IPS DF 4.7 (cell line): ENCODE results near the gene FARSA.
"Not testable (repeated sequence)": the region's sequence is repeated elsewhere in the genome, so short reads cannot be mapped to it uniquely, and the experiment has no call there.

Experiments
- DNase-seq: peaks from one replicate; pipeline ENCODE4 v3.0.0-alpha.2; 2013; ENCODE audit warnings: low spot score; ENCODE audit errors: extremely low read depth

The FARSA gene

GRCh38 chr19:12933287-12934072 lies at the start of gene FARSA:
TSS of gene FARSA (minus strand) at chr19:12933711. CDS start at chr19:12933696, 15 bp downstream.
- no peak for DNase-seq

GRCh38 chr19:12983091-12983490 lies 49.6 kb upstream of the FARSA start:
- no peak for DNase-seq

DNA sequence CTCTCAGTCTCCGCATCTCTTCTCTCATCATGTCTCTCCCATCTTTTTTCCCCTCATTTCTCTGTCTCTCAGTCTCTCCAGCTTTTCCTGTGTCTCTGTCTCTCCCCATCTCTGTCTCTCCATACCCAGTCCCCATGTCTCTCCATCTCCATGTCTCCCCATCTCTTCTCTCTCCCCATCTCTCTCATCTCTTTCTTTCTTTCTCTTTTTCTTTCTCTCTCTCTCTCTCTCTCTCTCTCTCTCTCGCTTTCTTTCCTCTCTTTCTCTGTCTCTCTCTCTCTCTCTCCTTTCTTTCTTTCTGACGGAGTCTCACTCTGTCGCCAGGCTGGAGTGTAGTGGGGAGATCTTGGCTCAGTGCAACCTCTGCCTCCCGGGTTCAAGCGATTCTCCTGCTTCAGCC lies 49.1 kb upstream of the FARSA start:
- no peak for DNase-seq

DNA sequence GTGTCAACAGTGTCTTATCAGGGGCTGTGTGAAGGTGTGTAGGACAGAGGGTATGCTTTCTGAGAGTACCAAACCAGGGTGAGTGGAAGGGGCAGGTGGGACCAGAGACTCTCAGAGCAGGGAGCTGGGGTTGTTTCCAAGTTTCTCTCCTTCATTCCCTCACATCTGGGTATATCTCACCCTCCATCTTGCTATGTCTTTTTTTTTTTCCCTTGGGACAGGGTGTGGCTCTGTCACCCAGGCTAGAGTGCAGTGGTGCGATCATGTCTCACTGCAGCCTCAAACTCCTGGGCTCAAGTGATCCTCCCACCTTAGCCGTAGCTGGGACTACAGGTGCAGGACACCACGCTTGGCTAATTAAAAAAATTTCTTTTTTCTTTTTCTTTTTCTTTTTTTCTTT lies 46.5 kb upstream of the FARSA start:
- no peak for DNase-seq

- DNase-seq: not testable (repeated sequence)
Observed at GRCh38 chr19:12976109-12976508, 42.6 kb upstream of the FARSA start.

DNA sequence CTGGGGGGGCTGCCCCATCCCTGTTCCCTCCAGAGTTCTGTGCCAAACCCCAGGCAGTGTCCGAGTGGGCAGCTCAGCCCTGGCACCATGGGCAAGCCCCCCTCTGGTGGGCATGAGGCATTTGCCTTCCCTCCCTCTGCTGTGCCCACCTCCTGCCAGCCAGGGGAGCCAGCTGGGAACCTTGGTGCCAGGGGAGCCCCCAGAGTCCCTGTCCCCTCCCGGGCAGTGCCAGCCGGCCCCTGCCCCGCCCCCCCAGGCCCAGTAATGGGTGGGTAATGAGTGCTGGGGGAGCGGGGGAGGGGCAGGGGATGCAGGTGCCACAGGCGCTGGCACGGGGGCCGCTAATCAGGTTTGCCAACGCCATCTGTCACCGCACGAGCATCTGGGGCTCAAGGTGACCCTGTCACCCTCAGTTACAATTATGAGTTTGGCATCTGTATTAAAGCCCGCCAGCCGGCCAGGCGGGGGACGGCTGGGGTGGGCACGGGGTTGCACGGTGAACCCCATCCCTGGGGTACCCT lies 41.8 kb upstream of the FARSA start:
- no peak for DNase-seq

DNA sequence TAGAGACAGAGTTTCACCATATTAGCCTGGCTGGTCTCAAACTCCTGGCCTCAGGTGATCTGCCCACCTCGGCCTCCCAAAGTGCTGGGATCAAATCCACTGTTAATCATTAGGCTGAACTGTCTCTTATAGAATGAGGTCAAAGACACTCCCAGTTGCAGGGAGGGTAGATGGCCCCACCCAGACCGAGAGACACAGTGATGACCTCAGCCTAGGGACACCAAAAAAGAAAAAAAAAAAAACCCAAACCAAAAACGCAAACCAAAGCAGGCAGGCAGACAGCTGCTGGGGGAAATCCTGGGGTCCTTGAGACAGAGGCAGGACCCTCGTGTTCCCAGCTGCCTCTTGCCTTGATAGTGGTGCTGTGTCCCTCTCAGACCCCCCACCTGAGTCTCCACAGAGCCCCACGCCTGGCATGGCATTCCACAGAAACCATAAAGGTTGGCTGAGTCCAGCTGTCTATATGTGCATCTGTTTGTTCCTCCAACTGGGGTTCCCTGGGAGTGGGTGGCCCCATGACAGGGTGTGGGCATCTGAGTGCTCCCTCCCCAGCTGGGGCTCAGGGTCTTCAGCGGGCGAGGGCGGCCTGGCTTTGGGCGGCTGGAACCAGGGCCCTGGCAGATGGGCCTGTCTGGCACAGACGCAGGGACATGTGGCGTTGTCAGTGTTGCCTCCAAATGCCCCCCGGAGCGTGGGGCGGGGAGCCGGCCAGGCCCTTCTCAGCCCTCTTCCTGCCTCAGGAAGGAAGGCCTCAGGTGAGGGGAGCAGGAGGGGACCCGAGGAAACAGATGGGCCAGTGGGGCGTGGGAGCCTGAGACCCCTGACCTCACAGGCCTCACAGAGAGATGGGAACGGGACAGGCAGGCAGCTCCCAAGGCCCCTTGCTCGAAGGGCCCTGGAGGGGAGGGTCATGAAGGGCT lies 41.0 kb upstream of the FARSA start:
- no peak for DNase-seq

GRCh38 chr19:12973236-12973635 lies 39.7 kb upstream of the FARSA start:
- DNase-seq: no peak

- DNase-seq: no peak
Observed at GRCh38 chr19:12970070-12970820, 36.7 kb upstream of the FARSA start.

DNA sequence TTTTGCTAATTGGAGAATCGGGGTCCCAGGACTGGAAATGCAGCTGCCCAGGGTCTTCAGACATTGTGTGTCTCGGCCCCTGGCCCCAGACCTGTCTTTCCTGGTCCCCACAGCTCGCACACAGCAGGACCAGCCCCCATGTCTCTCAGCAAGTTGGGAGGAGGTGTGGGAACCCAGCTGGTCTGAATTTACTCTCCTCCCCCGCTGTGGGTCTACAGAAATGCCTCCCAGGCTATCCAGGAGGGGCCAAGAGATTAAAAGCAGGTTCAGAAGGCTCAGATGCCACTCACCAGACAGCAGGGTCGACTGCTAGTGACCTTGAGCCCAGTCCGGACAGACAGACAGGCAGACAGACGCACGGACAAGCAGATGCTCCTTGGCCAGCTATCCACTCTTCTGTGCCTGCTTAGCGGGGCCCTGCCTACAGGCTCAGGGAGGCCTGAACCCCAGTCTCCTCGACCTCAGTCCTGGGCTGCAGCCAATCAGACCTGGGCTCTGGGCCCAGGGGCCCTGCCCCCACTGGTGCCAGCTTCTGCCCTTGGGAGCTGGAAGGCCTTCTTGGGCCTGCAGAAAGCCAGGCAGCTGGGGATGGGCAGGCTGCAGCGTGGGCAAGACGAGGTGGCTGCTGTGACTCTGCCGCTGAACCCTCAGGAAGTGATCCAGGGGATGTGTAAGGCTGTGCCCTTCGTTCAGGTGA lies 35.9 kb upstream of the FARSA start, which contains the start of gene DAND5:
Gene DAND5, plus strand, starts transcription at position 285 of the 697 bp plus-strand sequence. Its CDS starts 85 bp downstream, at position 370.
- DNase-seq: no peak

GRCh38 chr19:12967907-12968306 lies 34.4 kb upstream of the FARSA start:
- DNase-seq: no peak

DNA sequence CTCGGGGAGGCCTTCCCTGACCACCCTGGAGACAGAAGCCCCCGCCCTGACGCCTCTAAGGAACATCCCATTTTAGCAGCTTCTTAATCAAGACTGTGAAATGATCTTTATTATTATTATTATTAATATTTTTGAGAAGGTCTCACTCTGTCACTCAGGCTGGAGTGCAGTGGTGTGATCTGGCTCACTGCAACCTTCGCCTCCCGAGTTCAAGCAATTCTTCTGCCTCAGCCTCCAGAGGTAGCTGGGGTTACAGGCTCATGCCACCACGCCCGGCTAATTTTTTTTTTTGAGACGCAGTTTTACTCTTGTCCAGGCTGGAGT lies 32.3 kb upstream of the FARSA start:
- DNase-seq: no peak

GRCh38 chr19:12965017-12965811 lies 31.7 kb upstream of the FARSA start:
- DNase-seq: no peak

GRCh38 chr19:12959481-12959880 lies 26.0 kb upstream of the FARSA start:
- no peak for DNase-seq

- not testable (repeated sequence) for DNase-seq
Observed at GRCh38 chr19:12957389-12957952, 24.0 kb upstream of the FARSA start.

DNA sequence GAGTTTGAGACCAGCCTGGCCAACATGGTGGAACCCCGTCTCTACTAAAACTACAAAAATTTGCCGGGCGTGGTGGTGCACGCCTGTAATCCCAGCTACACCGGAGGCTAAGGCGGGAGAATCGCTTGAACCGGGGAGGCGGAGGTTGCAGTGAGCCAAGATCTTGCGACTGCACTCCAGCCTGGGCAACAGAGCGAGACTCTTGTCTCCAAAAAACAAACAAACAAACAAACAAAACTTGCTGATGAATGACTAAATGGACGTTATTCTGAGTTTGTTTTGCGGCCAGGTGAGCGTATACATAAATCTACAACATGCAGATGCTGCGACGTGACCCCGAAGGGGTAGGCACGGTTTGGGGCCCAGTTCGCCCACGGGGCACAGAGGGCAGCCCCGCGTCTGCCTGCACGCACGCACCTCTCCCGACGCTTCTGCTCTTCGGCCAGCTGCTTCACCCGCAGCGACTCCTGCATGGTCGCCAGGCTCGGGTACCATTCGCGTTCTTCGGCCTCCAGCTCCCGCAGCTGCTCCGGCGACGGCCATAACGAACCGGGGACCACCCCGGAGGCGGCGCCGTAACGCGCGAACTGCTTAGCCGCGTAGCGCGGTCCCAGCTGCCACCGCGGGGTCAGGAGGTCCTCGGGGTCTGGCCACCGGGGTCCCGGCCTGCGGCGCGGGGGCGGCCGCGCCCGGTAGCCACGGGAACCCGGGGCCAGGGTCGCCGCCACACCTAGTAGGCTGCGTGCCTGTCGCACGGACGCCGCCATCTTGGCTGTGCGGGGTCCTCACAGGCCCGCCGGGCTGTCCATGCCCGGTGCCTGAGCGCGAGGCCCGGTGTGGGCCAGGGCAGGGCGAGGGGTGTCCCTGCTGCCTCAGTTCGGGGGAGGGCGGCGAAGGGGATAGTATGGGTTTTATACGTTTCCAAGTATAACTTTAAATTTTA lies 23.2 kb upstream of the FARSA start, which contains the start of gene GADD45GIP1:
Gene GADD45GIP1, minus strand, starts transcription at position 778 of the 943 bp plus-strand sequence. Its CDS starts 11 bp downstream, at position 767.
- DNase-seq: no peak

GRCh38 chr19:12955996-12956395 lies 22.5 kb upstream of the FARSA start:
- DNase-seq: no peak

DNA sequence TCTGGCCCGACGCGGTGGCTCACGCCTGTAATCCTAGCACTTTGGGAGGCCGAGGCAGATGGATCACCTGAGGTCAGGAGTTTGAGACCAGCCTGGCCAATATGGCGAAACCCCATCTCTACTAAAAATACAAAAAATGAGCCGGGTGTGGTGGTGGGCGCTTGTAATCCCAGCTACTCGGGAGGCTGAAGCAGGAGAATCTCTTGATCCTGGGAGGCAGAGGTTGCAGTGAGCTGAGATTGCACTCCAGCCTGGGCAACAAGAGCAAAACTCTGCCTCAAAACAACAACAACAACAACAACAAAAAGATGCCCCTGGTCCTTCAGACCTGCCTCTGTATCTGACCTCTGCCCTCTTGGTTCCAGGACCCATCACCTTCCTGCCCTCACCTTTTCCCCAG lies 22.1 kb upstream of the FARSA start:
- not testable (repeated sequence) for DNase-seq
